Stimulated activated CD4-positive, alpha-beta T cell treated with anti-CD3 and anti-CD28 coated beads, TNF-alpha, amount 100 ng/mL, for 1 hour (primary cell): ENCODE measurements around the gene PDE4D.

Experiments
- DNase-seq, 3 donors: peaks; one replicate each; pipeline ENCODE4 v3.0.0-alpha.2; 2020; ENCODE audit warnings: low read depth in 3 of 3, low spot score in 1 of 3

PDE4D gene

DNA sequence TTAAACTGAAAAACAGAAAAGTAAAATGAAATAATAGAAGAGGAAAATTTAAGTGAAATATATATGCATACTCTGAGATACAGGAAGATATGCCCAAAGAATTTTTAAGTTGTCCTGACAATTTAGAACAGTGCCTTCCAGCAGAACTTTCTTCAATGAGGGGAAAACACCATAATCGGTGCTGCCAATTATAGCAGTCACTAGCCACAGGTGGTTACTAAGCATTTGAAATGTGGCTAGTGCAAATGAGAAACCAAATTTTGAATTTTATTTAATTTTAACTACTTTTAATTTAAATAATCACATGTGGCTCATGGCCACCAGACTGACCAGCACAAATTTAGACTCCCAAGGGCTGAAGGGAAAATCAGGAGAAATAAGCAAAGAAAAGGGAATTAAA, 900.1 kb downstream of the PDE4D start:
- no peak for DNase-seq

DNA sequence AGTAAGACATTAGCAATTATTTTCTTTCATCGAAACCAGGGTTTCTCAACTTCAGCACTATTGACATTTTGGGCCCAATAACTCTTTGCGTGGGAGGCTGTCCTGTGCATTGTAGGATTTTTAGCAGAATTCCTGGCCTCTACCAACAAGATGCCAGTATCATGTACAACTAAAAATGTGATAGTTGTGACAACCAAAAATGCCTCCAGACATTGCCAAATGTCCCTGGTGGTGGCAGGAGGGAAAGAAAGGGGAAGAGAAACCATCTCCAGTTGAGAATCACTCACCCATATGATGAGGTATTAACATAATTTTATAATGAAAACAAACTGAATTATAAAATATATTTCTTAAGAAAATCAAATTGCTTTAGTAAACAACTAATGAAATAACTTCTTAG, 904.6 kb downstream of the PDE4D start:
- DNase-seq, result no peak

DNA sequence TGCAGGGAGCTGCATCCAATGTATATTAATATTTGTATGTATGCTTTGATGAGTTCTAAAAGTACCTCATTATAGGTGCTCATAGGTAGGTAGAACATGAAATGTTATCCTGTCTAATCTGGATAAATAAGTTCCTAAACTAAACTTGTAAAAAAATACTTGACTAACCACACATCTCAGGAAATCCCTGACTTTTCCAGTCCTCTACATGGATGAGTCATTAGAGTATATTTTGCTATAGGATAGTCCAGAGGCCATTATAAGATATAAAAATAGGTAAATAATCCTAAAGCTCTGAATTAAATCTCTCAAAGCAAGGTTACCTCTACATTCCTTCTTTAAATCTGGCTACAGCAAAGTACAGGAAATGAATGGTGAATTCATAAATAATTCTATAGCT, 906.3 kb downstream of the PDE4D start:
- DNase-seq, result no peak

DNA sequence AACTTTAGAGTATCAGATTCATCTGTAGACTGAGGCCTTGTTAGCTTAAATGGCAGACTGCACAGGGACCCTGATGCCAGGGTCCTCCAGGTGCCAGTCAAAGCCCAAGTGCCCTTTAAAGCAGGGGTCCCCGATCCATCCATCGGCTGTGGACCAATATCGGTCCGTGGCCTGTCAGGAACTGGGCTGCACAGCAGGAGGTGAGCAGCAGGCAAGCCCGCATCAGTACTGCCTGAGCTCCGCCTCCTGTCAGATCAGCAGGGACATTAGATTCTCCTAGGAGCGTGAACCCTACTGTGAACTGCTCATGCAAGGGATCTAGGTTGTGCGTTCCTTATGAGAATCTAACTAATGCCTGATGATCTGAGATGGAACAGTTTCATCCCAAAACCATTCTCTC, 907.2 kb downstream of the PDE4D start:
- DNase-seq, result no peak

DNA sequence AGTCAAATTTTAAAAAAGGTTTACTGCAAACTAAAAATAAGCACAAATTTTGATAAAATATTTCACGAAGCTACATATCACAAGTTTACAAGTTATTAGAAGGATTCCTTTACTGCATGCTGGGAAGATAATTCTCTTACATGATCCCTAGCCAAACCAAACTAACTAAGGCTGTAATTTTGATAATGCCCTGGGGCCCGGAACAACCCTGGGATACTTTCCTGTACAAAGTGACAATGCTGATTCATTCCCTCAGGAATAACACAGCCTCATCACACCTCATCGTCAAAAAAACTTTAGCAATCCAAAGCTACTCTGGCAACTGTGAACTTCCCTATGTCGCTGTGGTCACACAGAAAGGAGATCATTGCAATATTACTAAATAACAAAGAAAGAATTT, 907.8 kb downstream of the PDE4D start:
- DNase-seq, result no peak

DNA sequence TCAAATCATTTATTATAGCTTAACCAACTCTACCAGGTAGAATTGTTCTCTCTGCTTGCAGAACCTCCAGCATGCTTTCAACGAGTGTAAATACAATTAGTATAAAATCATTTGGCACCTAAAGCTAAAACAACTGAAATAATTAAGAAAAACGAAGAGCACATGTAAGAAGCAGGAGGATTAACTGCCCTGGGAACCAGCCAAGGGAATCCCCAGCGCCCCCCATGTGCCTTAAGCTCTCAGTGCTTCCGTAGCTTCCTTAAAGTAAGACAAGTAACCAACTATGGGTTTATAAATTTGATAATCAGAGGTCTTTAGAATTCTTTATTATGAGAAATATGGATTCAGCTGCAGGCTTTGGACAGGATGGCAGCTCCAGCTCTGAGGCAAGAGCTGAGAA, 908.2 kb downstream of the PDE4D start:
- DNase-seq, result no peak

DNA sequence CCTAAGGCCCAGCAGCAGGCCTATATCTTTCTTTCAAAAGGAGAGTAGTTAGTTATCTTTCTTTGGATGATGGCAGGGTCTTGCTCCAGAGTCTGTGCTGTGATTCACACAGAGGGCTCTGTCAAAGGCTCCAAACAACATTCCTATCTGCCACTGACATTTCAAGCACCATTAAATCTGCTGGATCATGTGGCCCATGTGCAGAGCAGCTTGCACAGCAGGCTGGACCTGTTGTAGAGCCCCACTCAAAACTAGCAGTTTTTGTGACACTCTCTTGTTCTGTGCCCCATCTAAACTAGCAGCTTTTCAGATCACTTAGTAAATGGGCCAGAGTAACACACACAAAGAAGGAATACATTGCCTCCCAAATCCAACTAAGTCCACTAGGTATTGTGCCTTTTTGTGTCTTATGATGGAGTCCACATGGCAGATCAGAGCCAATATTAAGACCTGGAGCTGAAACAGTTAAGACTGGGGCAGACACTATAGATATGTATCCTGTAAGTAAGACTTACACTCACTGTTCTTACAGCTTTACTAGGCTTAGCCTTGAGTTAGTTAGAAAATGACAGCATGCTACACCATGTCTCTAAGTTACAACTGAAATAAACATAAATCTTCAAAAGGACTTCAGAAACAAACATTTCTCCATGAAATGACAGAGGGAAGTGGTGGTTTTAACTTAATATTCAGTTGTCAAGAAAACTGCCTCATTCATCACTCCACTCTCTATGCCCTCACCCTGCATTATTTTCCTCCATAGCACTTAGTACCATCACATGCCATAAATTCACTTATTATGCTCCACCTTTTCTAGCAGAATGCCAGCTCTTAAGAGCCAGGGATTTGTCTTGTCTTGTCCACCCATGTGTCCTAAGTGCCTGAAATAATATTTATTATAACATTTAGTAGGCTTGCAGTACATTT, 909.7 kb downstream of the PDE4D start:
- no peak for DNase-seq

DNA sequence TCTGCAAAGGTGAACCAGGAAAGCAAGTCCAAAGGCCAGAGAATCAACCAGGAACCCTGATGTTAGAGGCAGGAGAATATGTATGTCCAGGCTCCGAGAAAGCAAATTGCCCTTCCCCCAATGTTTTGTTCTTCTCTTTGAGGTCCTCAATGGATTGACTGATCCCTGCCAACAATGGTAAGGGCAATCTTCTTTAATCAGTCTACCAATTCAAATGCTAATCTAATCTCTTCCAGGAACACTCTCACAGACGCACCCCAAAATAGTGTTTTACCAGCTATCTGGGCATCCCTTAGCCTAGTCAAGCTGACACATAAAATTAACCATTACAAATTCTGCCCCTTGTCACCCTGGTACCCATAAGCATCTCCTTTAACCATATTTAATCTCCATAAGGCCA, 912.6 kb downstream of the PDE4D start:
- no peak for DNase-seq

DNA sequence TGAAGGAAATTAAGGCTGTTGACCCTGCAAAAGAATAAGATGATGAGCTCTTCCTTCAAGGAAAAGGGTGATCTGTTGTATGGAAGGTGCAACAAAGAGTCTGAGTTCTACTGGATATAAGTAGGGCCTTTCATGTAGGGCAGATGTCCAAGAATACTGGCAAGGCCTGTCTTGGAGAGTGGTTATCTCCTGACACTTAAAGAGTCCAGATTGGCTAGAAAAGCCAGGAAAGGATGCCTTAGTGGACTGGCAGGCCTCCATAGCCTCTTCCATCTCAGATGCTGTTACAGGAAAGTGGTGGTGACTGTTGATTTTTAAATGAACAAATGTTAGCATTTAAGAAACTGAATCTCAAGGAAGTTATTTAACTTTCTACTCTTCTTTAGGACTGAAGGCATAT, 914.4 kb downstream of the PDE4D start:
- no peak for DNase-seq

DNA sequence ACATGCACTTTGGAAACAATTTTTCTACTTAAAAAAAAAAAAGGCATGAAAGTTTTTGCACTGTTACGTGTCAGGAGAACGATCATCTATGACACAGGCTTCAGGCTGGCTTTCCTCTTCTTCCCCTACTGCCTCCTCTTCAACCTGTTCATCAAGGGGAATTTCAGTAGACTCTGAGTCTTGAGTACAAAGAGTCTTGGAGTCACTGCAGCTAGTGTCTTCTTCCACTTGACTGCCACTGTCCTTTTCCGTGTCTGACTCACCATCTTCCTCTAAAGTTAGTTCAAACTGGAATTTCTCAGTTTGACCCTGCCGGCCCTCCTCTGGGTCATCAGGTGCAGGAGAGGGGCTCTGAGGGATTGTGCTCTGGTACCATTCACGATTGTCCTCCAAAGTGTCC, 918.9 kb downstream of the PDE4D start:
- DNase-seq, result no peak

DNA sequence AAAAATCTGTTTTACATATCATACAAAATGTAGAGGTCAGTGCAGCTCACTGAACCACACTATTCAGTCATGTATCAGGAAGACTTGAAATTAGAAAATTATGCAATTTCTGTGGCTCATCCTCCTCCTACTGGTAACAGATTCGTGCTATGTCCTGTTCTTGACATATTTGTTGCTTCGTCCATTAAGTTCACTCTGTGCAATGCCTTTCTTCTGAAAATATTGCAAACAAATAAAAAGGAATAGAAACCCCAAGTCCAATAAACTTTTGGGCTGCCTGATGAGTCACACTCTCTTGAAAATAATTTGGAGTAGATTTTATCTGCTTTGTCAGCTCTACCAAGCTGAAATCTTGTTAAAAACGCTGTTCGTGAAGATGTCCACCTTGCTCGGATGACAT, 919.4 kb downstream of the PDE4D start:
- no peak for DNase-seq

DNA sequence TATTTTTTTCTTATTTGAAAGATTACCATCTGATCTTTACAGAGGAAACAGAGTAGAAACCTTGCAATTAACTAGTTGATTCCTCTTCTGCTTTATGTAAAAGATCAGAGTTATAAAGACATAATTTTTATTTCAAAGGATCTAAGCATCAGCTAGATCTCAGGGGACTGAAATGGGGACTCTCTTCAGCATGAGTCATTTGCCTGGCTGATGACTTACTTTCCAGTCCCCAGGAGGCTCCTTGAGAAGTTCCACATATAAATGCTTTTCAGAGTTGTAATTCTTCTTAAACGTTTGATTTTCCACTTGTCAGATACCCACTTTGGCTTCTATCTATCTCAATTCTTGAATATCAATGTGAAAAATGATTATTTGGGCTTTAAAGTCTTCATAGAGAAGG, 921.2 kb downstream of the PDE4D start:
- no peak for DNase-seq

DNA sequence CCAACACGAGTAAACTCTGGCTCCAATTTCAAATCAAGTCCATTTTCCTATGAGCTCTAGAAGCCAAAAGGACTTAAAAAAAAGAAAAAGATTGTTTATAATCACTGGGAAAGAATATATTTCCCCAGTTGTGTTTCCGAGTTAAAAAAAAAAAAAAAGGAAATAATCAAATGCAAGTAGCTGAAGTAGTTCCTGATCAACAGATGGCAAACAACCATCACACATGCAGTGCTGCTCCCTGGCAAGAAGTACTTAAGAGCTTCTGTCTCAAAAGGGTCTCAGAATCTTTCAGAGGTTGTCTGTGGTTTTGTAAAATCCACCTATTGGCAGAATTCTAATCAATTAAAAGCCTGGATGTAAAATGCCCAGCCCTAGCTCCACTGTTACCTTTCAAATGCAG, 922.8 kb downstream of the PDE4D start:
- DNase-seq, result no peak

DNA sequence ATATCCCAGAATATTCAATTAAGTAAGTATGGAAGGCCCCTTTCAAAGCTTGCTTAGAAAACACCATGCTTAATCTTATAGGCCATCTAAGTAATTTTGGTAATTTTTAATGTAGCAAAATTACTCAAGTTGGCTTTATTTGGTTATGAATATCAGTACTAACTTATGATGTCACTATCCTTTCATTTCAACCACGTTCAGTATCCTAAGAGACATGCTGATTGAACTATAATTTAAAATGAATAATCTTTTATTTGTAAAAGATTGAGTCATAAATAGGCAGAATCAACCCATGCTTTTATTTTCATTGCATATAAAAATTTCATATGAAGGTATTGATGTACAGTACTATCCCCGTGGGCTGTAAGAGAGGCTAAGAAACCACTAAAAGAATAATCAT, 923.7 kb downstream of the PDE4D start:
- no peak for DNase-seq

DNA sequence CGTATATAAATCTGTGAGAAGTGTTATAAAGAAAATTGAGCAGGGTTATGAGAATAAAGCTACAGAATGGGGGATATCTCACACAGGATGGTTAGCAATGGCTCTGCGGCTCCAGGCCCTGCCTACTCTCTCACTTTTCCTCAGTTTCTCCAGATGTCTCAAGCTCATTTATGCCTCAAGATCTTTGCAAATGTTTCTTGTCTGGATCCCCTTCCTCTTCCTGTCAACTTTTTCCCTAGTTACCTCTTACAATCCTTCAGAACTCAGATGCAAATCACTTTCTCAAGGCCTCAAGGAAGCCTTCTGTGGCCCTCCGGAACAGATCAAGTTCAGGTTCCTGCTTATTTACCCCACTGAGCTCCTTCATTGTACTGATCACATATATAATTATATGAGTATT, 924.3 kb downstream of the PDE4D start:
- DNase-seq, result no peak

DNA sequence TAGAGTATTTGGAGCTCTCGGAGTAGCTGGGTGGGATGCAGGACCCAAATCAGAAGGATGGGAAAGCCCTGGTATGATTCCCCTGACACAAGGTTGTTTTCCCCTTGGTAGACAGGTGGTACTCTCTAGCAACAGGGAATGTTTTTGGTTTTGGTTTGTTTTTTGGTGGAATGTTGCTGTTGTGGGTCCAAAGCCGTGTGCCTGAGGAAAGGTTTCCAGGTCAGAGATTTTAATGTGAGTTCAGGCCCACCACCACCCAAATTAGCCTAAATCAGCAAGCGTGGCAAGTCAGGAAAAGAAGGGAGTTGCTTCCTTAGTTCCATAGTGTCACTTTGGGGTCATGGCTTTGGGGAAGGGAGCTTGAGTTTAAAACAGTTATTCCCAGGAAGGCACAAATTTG, 925.2 kb downstream of the PDE4D start:
- DNase-seq, result no peak

DNA sequence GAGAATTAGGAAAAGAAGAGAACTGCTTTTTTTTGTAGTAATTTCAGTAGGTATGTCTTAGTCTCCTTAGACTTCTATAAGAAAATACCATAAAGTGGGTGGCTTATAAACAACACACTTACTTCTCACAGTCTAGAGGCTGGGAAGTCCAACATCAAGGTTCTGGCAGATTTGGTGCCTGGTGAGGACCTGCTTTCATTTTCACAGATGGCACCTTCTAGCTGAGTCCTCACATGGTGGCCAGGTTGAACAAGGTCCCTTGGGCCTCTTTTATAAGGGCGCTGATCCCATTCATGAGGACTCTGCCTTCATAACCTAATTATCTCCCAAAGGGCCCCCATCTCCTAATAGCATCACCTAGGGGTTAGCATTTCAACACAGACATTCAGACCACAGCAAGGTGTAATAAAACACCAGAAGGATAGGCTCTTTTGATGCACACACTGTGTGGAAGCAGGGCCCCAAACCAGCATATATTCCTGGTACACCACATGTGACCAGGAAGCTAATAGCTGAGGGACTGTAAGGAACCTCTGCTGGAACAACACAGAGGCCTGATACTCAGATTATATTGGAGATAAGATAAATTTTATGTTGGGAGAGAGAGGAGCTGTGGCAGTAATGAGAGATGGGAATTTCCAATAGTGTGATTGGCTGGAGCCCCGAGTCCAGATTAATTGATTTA, 925.8 kb downstream of the PDE4D start:
- DNase-seq, result no peak

DNA sequence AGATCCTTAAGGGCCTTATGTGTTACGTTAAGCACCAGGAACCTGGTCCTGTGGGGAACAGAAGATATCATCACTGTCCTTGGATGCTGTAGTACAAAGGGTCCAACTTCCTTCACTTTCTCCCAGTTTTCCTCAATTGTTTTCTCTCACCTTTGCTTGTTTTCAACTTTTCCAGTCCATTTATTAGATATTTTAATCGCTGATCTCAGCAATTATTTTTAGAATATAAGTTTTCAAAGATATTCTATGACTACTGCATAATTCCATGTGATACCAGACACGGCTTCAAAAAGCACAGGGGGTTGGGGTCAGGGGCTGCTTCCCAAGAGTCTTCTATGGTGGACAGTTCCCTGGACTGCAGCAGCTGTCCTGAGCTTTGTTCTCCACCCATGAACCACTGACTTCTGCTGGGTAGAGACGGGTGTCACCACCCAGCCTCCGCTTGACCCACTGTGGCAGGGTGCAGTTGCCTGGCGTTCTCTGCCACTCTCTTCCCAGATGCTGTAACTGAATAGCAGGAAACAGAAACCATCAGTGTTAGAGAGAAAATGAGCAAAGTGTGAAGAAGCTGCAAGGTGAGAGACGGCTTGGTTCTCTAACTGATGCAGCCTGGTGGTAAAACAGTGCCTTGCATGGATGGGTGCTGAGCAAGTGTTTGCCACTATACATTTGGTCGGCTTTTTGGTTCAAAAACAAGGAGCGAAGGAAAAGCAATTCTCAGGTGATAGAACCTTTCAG, 927.7 kb downstream of the PDE4D start:
- no peak for DNase-seq

DNA sequence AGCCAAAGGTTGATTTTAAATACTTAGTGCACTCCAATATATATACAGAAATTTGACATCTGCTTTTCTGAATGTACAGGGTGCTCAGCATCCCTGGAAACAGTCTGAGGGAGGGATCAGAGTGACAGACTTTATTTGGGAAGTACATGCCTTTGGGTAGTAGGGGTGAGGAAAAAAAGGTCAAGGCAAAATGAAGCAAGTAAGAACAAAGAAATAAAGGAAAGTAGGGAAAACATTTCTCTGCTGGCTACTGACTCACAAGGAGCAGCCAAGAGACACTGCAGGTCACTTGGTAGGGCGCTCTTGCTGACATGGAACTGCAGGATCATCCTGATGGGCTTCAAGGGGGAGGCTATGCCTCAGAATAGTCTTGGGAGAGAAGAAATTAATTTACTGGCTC, 929.7 kb downstream of the PDE4D start:
- DNase-seq, result no peak

DNA sequence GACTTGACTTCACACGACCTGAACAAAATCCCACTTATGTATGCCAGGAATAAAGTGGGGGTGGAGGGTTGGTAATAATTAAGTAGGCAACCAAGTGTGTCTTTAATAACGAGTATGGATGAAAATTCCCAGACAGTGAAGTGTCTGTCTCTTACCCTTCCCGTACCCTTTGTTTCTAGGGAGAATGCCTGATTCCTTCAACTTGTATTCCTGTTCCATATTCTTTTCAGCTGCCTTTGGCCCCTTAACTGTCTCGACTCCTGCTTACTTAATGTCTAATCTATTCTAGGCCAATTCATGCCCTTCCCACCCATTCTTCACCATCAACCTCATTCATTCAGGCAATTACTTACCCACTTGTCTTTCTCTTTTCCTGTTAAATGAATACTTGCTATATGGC, 930.2 kb downstream of the PDE4D start:
- no peak for DNase-seq

DNA sequence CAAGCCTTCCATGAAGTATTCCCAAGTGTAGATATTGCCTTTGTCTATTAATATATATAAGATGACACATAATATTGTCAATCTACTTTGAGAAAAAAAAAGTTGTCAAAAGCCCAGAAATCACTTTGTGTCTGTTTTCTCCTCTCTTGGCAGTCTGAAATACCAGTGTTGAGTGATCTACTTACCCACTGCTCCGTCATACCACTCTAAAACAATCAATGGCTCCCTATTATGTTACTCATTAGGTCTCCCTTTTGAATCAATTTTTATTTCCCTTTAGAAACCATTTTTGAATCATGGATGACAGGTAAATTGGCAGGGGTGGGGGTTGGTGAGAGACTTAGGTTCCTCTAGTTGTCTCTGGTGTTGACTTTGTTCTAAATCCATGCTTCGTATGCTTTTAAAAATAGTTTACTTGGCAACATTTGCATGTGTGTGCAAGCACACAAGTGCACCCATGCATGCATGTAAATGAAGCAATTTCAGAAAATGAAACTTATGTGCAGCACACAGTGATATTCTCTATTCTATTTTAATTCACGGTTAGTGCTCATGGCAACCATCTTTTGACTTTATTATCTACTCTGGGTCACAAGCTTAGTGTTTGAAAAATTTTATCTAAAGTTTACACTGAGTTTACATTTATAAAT, 931.8 kb downstream of the PDE4D start:
- DNase-seq, result no peak

DNA sequence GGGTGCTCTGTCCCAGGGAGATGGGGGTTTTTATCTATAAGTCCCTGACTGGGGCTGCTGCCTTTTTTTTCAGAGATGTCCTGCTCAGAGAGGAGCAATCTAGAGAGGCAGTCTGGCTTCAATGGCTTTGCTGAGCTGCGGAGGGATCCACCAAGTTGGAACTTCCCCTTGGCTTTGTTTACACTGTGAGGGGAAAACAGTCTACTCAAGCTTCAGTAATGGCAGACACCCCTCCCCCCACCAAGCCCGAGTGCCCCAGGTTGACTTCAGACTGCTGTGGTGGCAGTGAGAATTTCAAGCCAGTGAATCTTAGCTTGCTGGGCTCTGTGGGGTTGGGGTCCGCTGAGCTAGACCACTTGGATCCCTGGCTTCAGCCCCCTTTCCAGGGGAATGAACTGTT, 934.8 kb downstream of the PDE4D start:
- DNase-seq, result no peak
